Neuronal stem cell (in vitro differentiated cells): ENCODE data around the gene ADH5.
"Not testable (repeated sequence)": the region's sequence is repeated elsewhere in the genome, so short reads cannot be mapped to it uniquely, and the experiment has no call there.

ENCODE experiments used
- DNase-seq: peaks from one replicate; pipeline ENCODE4 v3.0.0-alpha.2; 2013; ENCODE audit warnings: low spot score
- H2AFZ ChIP-seq: one replicate; pipeline ENCODE4 v1.6.1; 2013; ENCODE audit warnings: mild to moderate bottlenecking, low read length, inconsistent platforms
- H2AK5ac ChIP-seq: 2 replicates; pipeline ENCODE4 v1.6.1; 2013; ENCODE audit warnings: low read depth, mild to moderate bottlenecking, inconsistent platforms, low read length, moderate library complexity, mixed read lengths
- H2BK120ac ChIP-seq: 2 replicates; pipeline ENCODE4 v1.6.1; 2013; ENCODE audit warnings: low read depth, mild to moderate bottlenecking, inconsistent platforms, low read length, moderate library complexity, mixed read lengths
- H2BK12ac ChIP-seq: one replicate; pipeline ENCODE4 v1.6.1; 2013; ENCODE audit warnings: low read length, inconsistent platforms
- H2BK15ac ChIP-seq: 2 replicates; pipeline ENCODE4 v1.6.1; 2013; ENCODE audit warnings: mild to moderate bottlenecking, low read length, inconsistent platforms, mixed read lengths
- H2BK5ac ChIP-seq: one replicate; pipeline ENCODE4 v1.6.1; 2013; ENCODE audit warnings: inconsistent platforms, mild to moderate bottlenecking, low read length, moderate library complexity
- H3K14ac ChIP-seq: one replicate; pipeline ENCODE4 v1.6.1; 2013; ENCODE audit warnings: low read length, inconsistent platforms
- H3K18ac ChIP-seq: 2 replicates; pipeline ENCODE4 v1.6.1; 2013; ENCODE audit warnings: low read length, inconsistent platforms
- H3K23ac ChIP-seq: 2 replicates; pipeline ENCODE4 v1.6.1; 2013; ENCODE audit warnings: low read depth, mild to moderate bottlenecking, mixed read lengths, low read length, inconsistent platforms; ENCODE audit not compliant: poor library complexity
- H3K27ac ChIP-seq: replicated peaks from 3 replicates; pipeline ENCODE4 v1.5.1; 2013; ENCODE audit warnings: low read length, inconsistent platforms
- H3K27me3 ChIP-seq, 3 experiments: 2 replicates each; pipeline ENCODE4 v1.6.1; 2013; ENCODE audit warnings: low read length in 3 of 3, mild to moderate bottlenecking in 2 of 3, inconsistent platforms in 1 of 3, low read depth in 1 of 3, mixed read lengths in 1 of 3, moderate library complexity in 1 of 3; ENCODE audit not compliant: control insufficient read depth in 3 of 3, insufficient read depth in 3 of 3
- H3K36me3 ChIP-seq, 2 donors: replicated peaks in 1 of 2; 2 replicates each; pipeline ENCODE4 v1.6.1; 2013; ENCODE audit warnings: low read length in 2 of 2; ENCODE audit not compliant: control insufficient read depth in 2 of 2, insufficient read depth in 2 of 2
- H3K4ac ChIP-seq: 2 replicates; pipeline ENCODE4 v1.6.1; 2013; ENCODE audit warnings: inconsistent platforms, mild to moderate bottlenecking, low read length, moderate library complexity
- H3K4me1 ChIP-seq, 2 donors: 1 replicate in 1 of 2; 2 replicates in 1 of 2; pipeline ENCODE4 v1.6.1; 2013; ENCODE audit warnings: low read length in 2 of 2, low read depth in 1 of 2; ENCODE audit not compliant: control insufficient read depth in 2 of 2, insufficient read depth in 1 of 2
- H3K4me2 ChIP-seq: one replicate; pipeline ENCODE4 v1.6.1; 2013; ENCODE audit warnings: mild to moderate bottlenecking, low read length, inconsistent platforms; ENCODE audit not compliant: insufficient read depth, poor library complexity, severe bottlenecking
- H3K4me3 ChIP-seq, 2 donors: 2 replicates each; pipeline ENCODE4 v1.5.1; 2013; ENCODE audit warnings: low read length in 2 of 2, mild to moderate bottlenecking in 2 of 2, inconsistent platforms in 1 of 2, moderate library complexity in 1 of 2
- H3K79me1 ChIP-seq: one replicate; pipeline ENCODE4 v1.6.1; 2013; ENCODE audit warnings: low read depth, mild to moderate bottlenecking, inconsistent platforms, low read length, moderate library complexity
- H3K9ac ChIP-seq: one replicate; pipeline ENCODE4 v1.6.1; 2013; ENCODE audit warnings: mild to moderate bottlenecking, low read depth, low read length, inconsistent platforms; ENCODE audit not compliant: poor library complexity
- H3K9me3 ChIP-seq, 2 donors: replicated peaks in 1 of 2; 2 replicates each; pipeline versions ENCODE3 to v1.6.1; 2013; ENCODE audit warnings: low read length in 2 of 2, mild to moderate bottlenecking in 2 of 2, inconsistent platforms in 1 of 2, low read depth in 1 of 2, mixed read lengths in 1 of 2, moderate library complexity in 1 of 2; ENCODE audit not compliant: control insufficient read depth in 2 of 2, insufficient read depth in 1 of 2
- H4K8ac ChIP-seq: one replicate; pipeline ENCODE4 v1.6.1; 2013; ENCODE audit warnings: low read depth, mild to moderate bottlenecking, inconsistent platforms, low read length, moderate library complexity
- H4K91ac ChIP-seq: one replicate; pipeline ENCODE4 v1.6.1; 2013; ENCODE audit warnings: low read length, low read depth, mild to moderate bottlenecking, inconsistent platforms; ENCODE audit not compliant: poor library complexity
- WGBS, 2 donors: extraction: QIAGEN DNeasy Blood & Tissue Kit; methylation state at CpG; one replicate each; pipeline ENCODE4 v1.1.7; 2013; ENCODE audit warnings: missing lambda C conversion rate in 2 of 2, mixed read lengths in 1 of 2; ENCODE audit not compliant: insufficient read length in 2 of 2, insufficient replicate concordance in 1 of 2; ENCODE audit errors: extremely low coverage in 2 of 2; 5-methylcytosine and 5-hydroxymethylcytosine counted together

The ADH5 gene

DNA sequence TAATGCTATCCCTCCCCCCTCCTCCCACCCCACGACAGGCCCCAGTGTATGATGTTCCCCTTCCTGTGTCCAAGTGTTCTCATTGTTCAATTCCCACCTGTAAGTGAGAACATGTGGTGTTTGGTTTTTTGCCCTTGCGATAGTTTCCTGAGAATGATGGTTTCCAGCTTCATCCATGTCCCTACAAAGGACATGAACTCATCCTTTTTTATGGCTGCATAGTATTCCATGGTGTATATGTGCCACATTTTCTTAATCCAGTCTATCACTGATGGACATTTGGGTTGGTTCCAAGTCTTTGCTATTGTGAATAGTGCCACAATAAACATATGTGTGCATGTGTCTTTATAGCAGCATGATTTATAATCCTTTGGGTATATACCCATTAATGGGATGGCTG is 23.1 kb downstream of the ADH5 start:
- H4K91ac ChIP-seq, H2AK5ac ChIP-seq: not testable (repeated sequence)
- no CpG with 5 or more reads among the region's 2 CpGs for WGBS, 2 donors

DNA sequence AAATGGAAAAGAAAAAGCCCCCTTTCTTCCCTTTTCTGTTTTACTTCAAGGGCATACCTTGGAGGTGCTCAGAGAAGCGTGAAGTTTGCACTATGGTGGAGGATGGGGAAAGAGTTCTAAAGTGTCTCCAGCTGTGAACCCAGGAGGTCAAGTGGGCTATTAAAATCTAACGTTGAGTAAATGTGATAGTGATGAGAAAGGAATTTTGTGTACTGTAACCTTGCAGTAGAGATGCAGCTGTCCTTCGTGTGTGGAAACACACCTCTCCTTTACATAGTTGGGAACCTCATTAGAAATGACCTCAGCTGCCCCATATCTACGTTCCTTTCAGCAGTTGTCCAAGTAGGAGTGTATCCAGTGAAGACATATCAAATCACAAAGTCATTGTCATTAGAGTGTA is 26.5 kb downstream of the ADH5 start:
- Histone ChIP-seq H3K9me3 (no peaks in the 10 kb centered on the region), H3K79me1 (no peaks in the 10 kb centered on the region), H2AK5ac (no peak overlapping the region), H2BK15ac (no peak overlapping the region), H3K23ac (no peak overlapping the region), H3K4me3 (no peak overlapping the region), H2BK5ac (no peak overlapping the region), H2AFZ (no peak overlapping the region), H3K9ac (no peak overlapping the region), H3K4me2 (no peak overlapping the region), H3K27me3 (no peaks in the 10 kb centered on the region), H3K14ac (no peak overlapping the region), H3K18ac (no peak overlapping the region), H3K4me1 (no peaks in the 10 kb centered on the region), H3K27ac (no peak overlapping the region), H3K36me3 (peaks cover 10 to 94% of the 10 kb centered on the region in 2 donors), H2BK12ac (no peak overlapping the region), H3K4ac (no peak overlapping the region), H4K8ac (no peak overlapping the region), H4K91ac (no peak overlapping the region), H2BK120ac (no peak overlapping the region)
- WGBS, 2 donors: no CpG with 5 or more reads among the region's 4 CpGs
- DNase-seq: no peak

More for the DNA sequence above, 23.1 kb downstream of the ADH5 start:
- not testable (repeated sequence) for H3K23ac ChIP-seq, H3K14ac ChIP-seq, H2BK12ac ChIP-seq, H3K4me2 ChIP-seq, H2BK120ac ChIP-seq, H3K18ac ChIP-seq, H3K9me3 ChIP-seq, H3K4me1 ChIP-seq, DNase-seq, H2BK15ac ChIP-seq, H3K9ac ChIP-seq, H3K4ac ChIP-seq, H2BK5ac ChIP-seq, H3K27me3 ChIP-seq, H4K8ac ChIP-seq, H3K27ac ChIP-seq, H3K4me3 ChIP-seq, H3K79me1 ChIP-seq, H2AFZ ChIP-seq
- H3K36me3 ChIP-seq: peaks cover 4 to 92% of the 10 kb centered on the region in 2 donors

DNA sequence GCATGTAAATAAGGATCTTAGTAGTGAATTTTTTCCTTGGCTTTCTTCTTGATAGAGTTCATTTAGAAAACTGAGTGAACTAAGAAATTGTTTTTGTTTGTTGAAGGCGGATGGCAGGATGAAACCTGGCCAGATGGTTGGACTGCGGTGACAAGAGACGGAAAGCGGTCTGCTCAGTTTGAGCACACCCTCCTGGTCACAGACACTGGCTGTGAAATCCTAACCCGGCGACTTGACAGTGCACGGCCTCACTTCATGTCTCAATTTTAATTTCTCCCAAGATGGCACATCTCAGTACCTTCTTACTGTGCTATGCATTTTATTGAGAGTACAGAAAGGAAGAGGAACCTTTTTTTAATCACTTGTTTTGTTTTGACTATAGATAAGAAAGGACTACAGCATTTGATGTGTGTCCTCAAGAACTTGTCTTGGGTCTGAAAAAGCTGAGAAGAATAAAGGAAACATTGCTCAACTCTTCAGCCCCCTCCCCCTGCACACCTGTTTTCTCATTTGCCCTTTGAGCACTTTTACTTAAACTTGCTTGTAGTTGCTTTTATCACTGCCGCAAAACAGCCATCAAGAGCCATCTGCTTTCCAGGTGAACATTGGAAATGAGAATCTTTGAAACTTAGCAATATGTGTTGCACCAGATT is 27.4 kb downstream of the ADH5 start:
- no CpG with 5 or more reads among the region's 8 CpGs for WGBS, 2 donors
- no peak overlapping the region for H2BK12ac ChIP-seq
- H3K4me1 ChIP-seq: no peaks in the 10 kb centered on the region
- H3K14ac ChIP-seq: no peak overlapping the region
- no peaks in the 10 kb centered on the region for H3K9me3 ChIP-seq
- H3K79me1 ChIP-seq: no peaks in the 10 kb centered on the region
- H3K4me2 ChIP-seq: no peak overlapping the region
- H3K36me3 ChIP-seq: peaks cover 10 to 88% of the 10 kb centered on the region in 2 donors
- H3K9ac ChIP-seq: no peak overlapping the region
- no peak overlapping the region for H2BK5ac ChIP-seq
- H3K23ac ChIP-seq: no peak overlapping the region
- no peak overlapping the region for H3K4ac ChIP-seq
- H2BK15ac ChIP-seq: no peak overlapping the region
- H3K18ac ChIP-seq: no peak overlapping the region
- no peak overlapping the region for H3K27ac ChIP-seq
- H4K91ac ChIP-seq: no peak overlapping the region
- no peak overlapping the region for H4K8ac ChIP-seq
- DNase-seq: no peak
- no peaks in the 10 kb centered on the region for H3K27me3 ChIP-seq
- no peak overlapping the region for H3K4me3 ChIP-seq
- H2AFZ ChIP-seq: no peak overlapping the region
- H2BK120ac ChIP-seq: no peak overlapping the region
- no peak overlapping the region for H2AK5ac ChIP-seq

DNA sequence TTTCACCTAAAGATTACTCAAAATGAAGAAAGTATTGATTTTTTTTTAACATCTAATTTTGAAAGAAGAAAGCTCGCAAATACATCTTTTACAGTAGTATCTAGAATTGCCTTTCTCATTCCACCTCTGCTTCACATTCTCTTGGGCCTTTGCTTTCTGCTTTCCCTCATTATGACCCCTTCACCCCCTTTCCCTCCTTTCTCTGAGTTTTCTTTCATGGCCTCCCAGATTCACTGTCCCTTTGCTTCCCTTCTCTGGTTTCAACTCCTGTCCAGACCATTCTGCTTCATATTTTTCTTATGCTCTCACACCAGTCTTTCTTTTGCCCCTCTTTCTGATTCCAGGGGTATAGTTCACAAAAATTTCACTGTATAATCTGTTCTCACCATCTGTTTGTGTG is 29.0 kb downstream of the ADH5 start:
- Histone ChIP-seq H3K9ac (no peak overlapping the region), H4K91ac (no peak overlapping the region), H4K8ac (no peak overlapping the region), H2BK5ac (no peak overlapping the region), H3K4ac (no peak overlapping the region), H2BK120ac (no peak overlapping the region), H3K4me2 (no peak overlapping the region), H2AK5ac (no peak overlapping the region), H3K9me3 (no peaks in the 10 kb centered on the region), H3K27me3 (no peaks in the 10 kb centered on the region), H3K79me1 (no peaks in the 10 kb centered on the region), H2BK15ac (no peak overlapping the region), H3K36me3 (peaks cover 10 to 88% of the 10 kb centered on the region in 2 donors), H3K4me3 (no peak overlapping the region), H3K4me1 (peaks cover 0 to 2% of the 10 kb centered on the region in 2 donors), H2AFZ (no peak overlapping the region), H3K27ac (no peak overlapping the region), H2BK12ac (no peak overlapping the region), H3K14ac (no peak overlapping the region), H3K23ac (no peak overlapping the region), H3K18ac (no peak overlapping the region)
- no CpG with 5 or more reads among the region's 1 CpG for WGBS, 2 donors
- DNase-seq: no peak
